ENCODE results near the gene TMEM89. TPM values are rescaled to one million over a fixed set of nuclear protein-coding genes. Genes with fewer than 3 reads are reported as not detected.

TMEM89 gene
- total RNA-seq, 1 donor from 2014 or later = not detected

GRCh38 chr3:48647714-48648113, 26.1 kb upstream of the TMEM89 start:
- no peak overlapping the region for H3K4me3 ChIP-seq
- Mint-ChIP-seq H3K4me1 (peaks cover 3% of the 10 kb centered on the region), H3K27ac (no peak overlapping the region), H3K9me3 (no peaks in the 10 kb centered on the region), H3K4me3 (no peak overlapping the region), H3K36me3 (peaks cover 5% of the 10 kb centered on the region), H3K27me3 (ENCODE audit: insufficient read depth, low read depth) (peaks cover 2% of the 10 kb centered on the region)
- no peaks in the 10 kb centered on the region for H3K4me1 ChIP-seq
- H4K20me1 ChIP-seq (ENCODE audit: low read depth) = no peaks in the 10 kb centered on the region
- H3K4me2 ChIP-seq = no peak overlapping the region
- no peak for DNase-seq (ENCODE audit: low spot score)
- TF ChIP-seq CTCF (IDR thresholded peaks at IDR 0.05) (no peak), EZH2 (IDR thresholded peaks at IDR 0.05) (no peak), EZH2phosphoT487 (IDR thresholded peaks at IDR 0.05) (no peak)
- no peak overlapping the region for H3K9ac ChIP-seq
- no peaks in the 10 kb centered on the region for H3K9me3 ChIP-seq (ENCODE audit: low read depth)
- H2AFZ ChIP-seq (replicated peaks) = no peak overlapping the region
- H3F3A ChIP-seq (ENCODE audit: low read depth) = no peaks in the 10 kb centered on the region
- no peaks in the 10 kb centered on the region for H3K27me3 ChIP-seq
- no peak overlapping the region for H3K27ac ChIP-seq
- H3K36me3 ChIP-seq = no peaks in the 10 kb centered on the region
- H3K79me2 ChIP-seq (ENCODE audit: low read depth) = no peaks in the 10 kb centered on the region

- no peak overlapping the region for H3K27ac Mint-ChIP-seq
- no peaks in the 10 kb centered on the region for H3K36me3 Mint-ChIP-seq
Observed at GRCh38 chr3:48644898-48645760, 23.6 kb upstream of the TMEM89 start.

GRCh38 chr3:48642605-48643004, 21.0 kb upstream of the TMEM89 start:
- H3K9me3 Mint-ChIP-seq = no peaks in the 10 kb centered on the region
- no peaks in the 10 kb centered on the region for H3K4me1 Mint-ChIP-seq
- Histone ChIP-seq H3K4me3 (no peak overlapping the region), H3K36me3 (no peaks in the 10 kb centered on the region), H3K4me1 (no peaks in the 10 kb centered on the region), H3F3A (ENCODE audit: low read depth) (no peaks in the 10 kb centered on the region), H3K9me3 (ENCODE audit: low read depth) (no peaks in the 10 kb centered on the region), H4K20me1 (ENCODE audit: low read depth) (no peaks in the 10 kb centered on the region), H3K79me2 (ENCODE audit: low read depth) (no peaks in the 10 kb centered on the region), H3K27ac (no peak overlapping the region), H3K27me3 (no peaks in the 10 kb centered on the region), H3K4me2 (no peak overlapping the region), H2AFZ (replicated peaks) (no peak overlapping the region), H3K9ac (no peak overlapping the region)
- DNase-seq (ENCODE audit: low spot score) = no peak
- no peak overlapping the region for H3K27ac Mint-ChIP-seq
- peaks cover 7% of the 10 kb centered on the region for H3K27me3 Mint-ChIP-seq (ENCODE audit: insufficient read depth, low read depth)
- no peak for TF ChIP-seq EZH2phosphoT487 (IDR thresholded peaks at IDR 0.05)
- no peak for TF ChIP-seq CTCF (IDR thresholded peaks at IDR 0.05)
- no peak for TF ChIP-seq EZH2 (IDR thresholded peaks at IDR 0.05)
- peaks cover 7% of the 10 kb centered on the region for H3K36me3 Mint-ChIP-seq
- H3K4me3 Mint-ChIP-seq = no peak overlapping the region

More at GRCh38 chr3:48644898-48645760, 23.6 kb upstream of the TMEM89 start:
- H4K20me1 ChIP-seq (ENCODE audit: low read depth) = no peaks in the 10 kb centered on the region
- no peak overlapping the region for H2AFZ ChIP-seq (replicated peaks)
- H3K9me3 ChIP-seq (ENCODE audit: low read depth) = no peaks in the 10 kb centered on the region
- Mint-ChIP-seq H3K27me3 (ENCODE audit: insufficient read depth, low read depth) (peaks cover 2% of the 10 kb centered on the region), H3K4me1 (no peaks in the 10 kb centered on the region), H3K9me3 (no peaks in the 10 kb centered on the region), H3K4me3 (no peak overlapping the region)
- no peaks in the 10 kb centered on the region for H3K79me2 ChIP-seq (ENCODE audit: low read depth)
- no peaks in the 10 kb centered on the region for H3K36me3 ChIP-seq
- H3K9ac ChIP-seq = no peak overlapping the region
- no peak overlapping the region for H3K4me2 ChIP-seq
- no peak overlapping the region for H3K27ac ChIP-seq
- no peaks in the 10 kb centered on the region for H3K27me3 ChIP-seq
- no peaks in the 10 kb centered on the region for H3F3A ChIP-seq (ENCODE audit: low read depth)
- no peaks in the 10 kb centered on the region for H3K4me1 ChIP-seq
- no peak overlapping the region for H3K4me3 ChIP-seq
- no peak for TF ChIP-seq EZH2phosphoT487 (IDR thresholded peaks at IDR 0.05)
- TF ChIP-seq EZH2 (IDR thresholded peaks at IDR 0.05) = no peak
- TF ChIP-seq CTCF (IDR thresholded peaks at IDR 0.05) = no peak
- no peak for DNase-seq (ENCODE audit: low spot score)
